Measurements from ENCODE around the gene CRACDL. TPM values are rescaled to one million over a fixed set of nuclear protein-coding genes. Genes with fewer than 3 reads are reported as not detected.

The CRACDL gene
- total and polyA plus RNA-seq, 4 experiments from 2014 or later, result 0.25 to 1.3 (median 1.2) TPM

- CTCF ChIA-PET (ENCODE audit: partially characterized antibody), result no interaction called here
Observed at GRCh38 chr2:98847853-98848252, 88.2 kb downstream of the CRACDL start.

DNA sequence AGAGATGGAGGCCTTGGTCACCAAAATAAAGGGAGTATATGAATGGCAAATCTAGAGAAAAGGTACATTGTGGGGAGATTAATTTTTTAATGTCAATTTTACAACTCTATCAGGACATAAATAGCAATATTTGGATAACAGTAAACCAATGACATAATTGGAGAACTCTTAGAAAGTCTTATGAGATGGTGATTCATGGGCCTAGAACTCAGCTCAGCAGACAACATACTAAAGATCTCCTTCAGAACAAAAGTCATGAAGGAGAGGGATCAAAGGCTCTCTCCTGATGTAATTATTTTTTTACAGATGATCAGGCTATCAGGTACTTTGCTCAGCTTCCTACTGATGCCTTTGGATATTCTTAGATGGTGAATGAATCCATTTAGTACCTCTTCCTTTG, 90.0 kb downstream of the CRACDL start:
- Mint-ChIP-seq H3K4me3 (no peak overlapping the region), H3K9me3 (no peaks in the 10 kb centered on the region), H3K36me3 (peaks cover 0 to 2% of the 10 kb centered on the region in 2 donors), H3K27ac (no peak overlapping the region), H3K27me3 (peaks cover 11 to 18% of the 10 kb centered on the region in 2 donors), H3K4me1 (no peaks in the 10 kb centered on the region)
- peaks cover 5% of the 10 kb centered on the region for H3K27me3 ChIP-seq (ENCODE audit: insufficient read depth, low read length)
- H3K4me3 ChIP-seq (ENCODE audit: low read length in 2 of 2), result no peak overlapping the region
- H3K4me1 ChIP-seq (ENCODE audit: insufficient read depth, low read length), result no peaks in the 10 kb centered on the region
- H3K27ac ChIP-seq (ENCODE audit: low read depth, low read length), result no peak overlapping the region
- H3K36me3 ChIP-seq (ENCODE audit: insufficient read depth, low read length), result no peaks in the 10 kb centered on the region
- no peaks in the 10 kb centered on the region for H3K9me3 ChIP-seq (ENCODE audit: control insufficient read depth in 1 of 2, low read length in 2 of 2)
- no peak for DNase-seq
- ChIA-PET POLR2A (ENCODE audit: partially characterized antibody) (no interaction called here), CTCF (ENCODE audit: partially characterized antibody) (no interaction called here)
- intact Hi-C loops (cut with micrococcal nuclease), result no loop called here

More at GRCh38 chr2:98847853-98848252, 88.2 kb downstream of the CRACDL start:
- H3K4me3 ChIP-seq (ENCODE audit: low read length in 2 of 2), result no peak overlapping the region
- no peak overlapping the region for H3K4me3 Mint-ChIP-seq
- H3K36me3 Mint-ChIP-seq, result peaks cover 1 to 3% of the 10 kb centered on the region in 2 donors
- H3K4me1 Mint-ChIP-seq, result no peaks in the 10 kb centered on the region
- no peaks in the 10 kb centered on the region for H3K4me1 ChIP-seq (ENCODE audit: insufficient read depth, low read length)
- H3K36me3 ChIP-seq (ENCODE audit: insufficient read depth, low read length), result no peaks in the 10 kb centered on the region
- intact Hi-C loops (cut with micrococcal nuclease), result no loop called here
- H3K9me3 ChIP-seq (ENCODE audit: control insufficient read depth in 1 of 2, low read length in 2 of 2), result no peaks in the 10 kb centered on the region
- H3K27ac Mint-ChIP-seq, result no peak overlapping the region
- no peak for DNase-seq
- no peaks in the 10 kb centered on the region for H3K9me3 Mint-ChIP-seq
- POLR2A ChIA-PET (ENCODE audit: partially characterized antibody), result no interaction called here
- H3K27ac ChIP-seq (ENCODE audit: low read depth, low read length), result no peak overlapping the region
- H3K27me3 Mint-ChIP-seq, result peaks cover 19 to 30% of the 10 kb centered on the region in 2 donors
- peaks cover 15% of the 10 kb centered on the region for H3K27me3 ChIP-seq (ENCODE audit: insufficient read depth, low read length)

- H3K4me1 ChIP-seq (ENCODE audit: insufficient read depth, low read length), result peaks cover 2% of the 10 kb centered on the region
- H3K4me3 ChIP-seq (ENCODE audit: low read length in 2 of 2), result no peak overlapping the region
- Mint-ChIP-seq H3K4me1 (peaks cover 1 to 2% (median 1%) of the 10 kb centered on the region in 4 donors), H3K36me3 (no peaks in the 10 kb centered on the region), H3K9me3 (peaks cover 0 to 2% (median 0%) of the 10 kb centered on the region in 8 donors), H3K27ac (no peak overlapping the region), H3K27me3 (peaks cover 0 to 4% of the 10 kb centered on the region in 2 donors), H3K4me3 (no peak overlapping the region)
- H3K36me3 ChIP-seq (ENCODE audit: insufficient read depth, low read length), result no peaks in the 10 kb centered on the region
- ChIA-PET CTCF (ENCODE audit: partially characterized antibody) (interaction anchor here (1.4 kb wide), 1 partner anchor 193 kb away, joined by 3 read pairs; no protein-coding TSS in a partner anchor), POLR2A (ENCODE audit: partially characterized antibody) (no interaction called here)
- no peaks in the 10 kb centered on the region for H3K27me3 ChIP-seq (ENCODE audit: insufficient read depth, low read length)
- no peak for DNase-seq
- no peaks in the 10 kb centered on the region for H3K9me3 ChIP-seq (ENCODE audit: control insufficient read depth in 1 of 2, low read length in 2 of 2)
- intact Hi-C loops (cut with micrococcal nuclease), result no loop called here
- no peak overlapping the region for H3K27ac ChIP-seq (ENCODE audit: low read depth, low read length)
Observed at GRCh38 chr2:98842136-98842535, 93.9 kb downstream of the CRACDL start.

- H3K4me3 Mint-ChIP-seq, result no peak overlapping the region
- H3K4me3 ChIP-seq (ENCODE audit: low read length in 2 of 2), result no peak overlapping the region
- no peaks in the 10 kb centered on the region for H3K9me3 ChIP-seq (ENCODE audit: control insufficient read depth in 1 of 2, low read length in 2 of 2)
- no peaks in the 10 kb centered on the region for H3K36me3 Mint-ChIP-seq
- no peaks in the 10 kb centered on the region for H3K36me3 ChIP-seq (ENCODE audit: insufficient read depth, low read length)
- H3K27ac Mint-ChIP-seq, result no peak overlapping the region
- no peak for DNase-seq
- intact Hi-C loops (cut with micrococcal nuclease), result loop anchor here (5.0 kb wide), 1 partner anchor 228 kb away; no protein-coding TSS in a partner anchor
- peaks cover 0 to 2% (median 0%) of the 10 kb centered on the region in 8 donors for H3K9me3 Mint-ChIP-seq
- H3K27me3 ChIP-seq (ENCODE audit: insufficient read depth, low read length), result no peaks in the 10 kb centered on the region
- POLR2A ChIA-PET (ENCODE audit: partially characterized antibody), result interaction anchor here (0.9 to 1.2 kb wide), 2 partner anchors 109 to 190 kb away, joined by 3 to 4 read pairs; partner anchors contain the start of gene MGAT4A
- peaks cover 24% of the 10 kb centered on the region for H3K4me1 ChIP-seq (ENCODE audit: insufficient read depth, low read length)
- peaks cover 17 to 22% (median 20%) of the 10 kb centered on the region in 4 donors for H3K4me1 Mint-ChIP-seq
- CTCF ChIA-PET (ENCODE audit: partially characterized antibody), result interaction anchor here (2.3 to 4.6 kb wide), 3 partner anchors 154 to 193 kb away, joined by 4 to 51 read pairs (median 30); no protein-coding TSS in a partner anchor
- no peak overlapping the region for H3K27ac ChIP-seq (ENCODE audit: low read depth, low read length)
- peaks cover 0 to 2% of the 10 kb centered on the region in 2 donors for H3K27me3 Mint-ChIP-seq
Observed at GRCh38 chr2:98839292-98839691, 96.7 kb downstream of the CRACDL start.

- Histone ChIP-seq H3K9me3 (ENCODE audit: control insufficient read depth in 1 of 2, low read length in 2 of 2) (no peaks in the 10 kb centered on the region), H3K36me3 (ENCODE audit: insufficient read depth, low read length) (no peaks in the 10 kb centered on the region), H3K27me3 (ENCODE audit: insufficient read depth, low read length) (no peaks in the 10 kb centered on the region), H3K27ac (ENCODE audit: low read depth, low read length) (peak overlapping the region; percentile 54), H3K4me1 (ENCODE audit: insufficient read depth, low read length) (peaks cover 40% of the 10 kb centered on the region), H3K4me3 (ENCODE audit: low read length in 2 of 2) (peak overlapping the region in 1 of 2 donors; percentile 22)
- Mint-ChIP-seq H3K4me1 (peaks cover 36 to 53% (median 44%) of the 10 kb centered on the region in 4 donors), H3K27me3 (no peaks in the 10 kb centered on the region), H3K4me3 (peak overlapping the region; percentile 43 to 77 (median 64)), H3K27ac (peak overlapping the region; percentile 88 to 99 (median 97)), H3K9me3 (peaks cover 0 to 2% (median 0%) of the 10 kb centered on the region in 8 donors), H3K36me3 (no peaks in the 10 kb centered on the region)
- POLR2A ChIA-PET (ENCODE audit: partially characterized antibody), result interaction anchor here (0.8 to 19.4 kb wide), 11 partner anchors 10 to 190 kb away, joined by 3 to 209 read pairs (median 4); partner anchors contain the start of gene MGAT4A
- intact Hi-C loops (cut with micrococcal nuclease), result loop anchor here (1.0 to 5.0 kb wide), 3 partner anchors 65 to 231 kb away; no protein-coding TSS in a partner anchor
- CTCF ChIA-PET (ENCODE audit: partially characterized antibody), result interaction anchor here (0.9 to 4.6 kb wide), 9 partner anchors 65 to 426 kb away, joined by 3 to 51 read pairs (median 5); no protein-coding TSS in a partner anchor
- peak; percentile 66 to 88 (median 79) for DNase-seq
Observed at GRCh38 chr2:98835831-98836385, 100.1 kb downstream of the CRACDL start.

GRCh38 chr2:98833917-98834263, 102.1 kb downstream of the CRACDL start:
- Mint-ChIP-seq H3K4me1 (peaks cover 47 to 73% (median 62%) of the 10 kb centered on the region in 4 donors), H3K9me3 (no peaks in the 10 kb centered on the region), H3K36me3 (no peaks in the 10 kb centered on the region), H3K4me3 (peak overlapping the region in 1 of 8 donors; percentile 48), H3K27me3 (no peaks in the 10 kb centered on the region), H3K27ac (peak overlapping the region in 5 of 7 donors; percentile 7 to 86 (median 64))
- Histone ChIP-seq H3K9me3 (ENCODE audit: control insufficient read depth in 1 of 2, low read length in 2 of 2) (no peaks in the 10 kb centered on the region), H3K4me1 (ENCODE audit: insufficient read depth, low read length) (peaks cover 60% of the 10 kb centered on the region), H3K36me3 (ENCODE audit: insufficient read depth, low read length) (no peaks in the 10 kb centered on the region), H3K27ac (ENCODE audit: low read depth, low read length) (no peak overlapping the region), H3K4me3 (ENCODE audit: low read length in 2 of 2) (no peak overlapping the region), H3K27me3 (ENCODE audit: insufficient read depth, low read length) (no peaks in the 10 kb centered on the region)
- ChIA-PET POLR2A (ENCODE audit: partially characterized antibody) (interaction anchor here (1.7 to 19.4 kb wide), 3 partner anchors 63 to 170 kb away, joined by 6 to 209 read pairs (median 7); partner anchors contain the start of gene MGAT4A), CTCF (ENCODE audit: partially characterized antibody) (interaction anchor here (0.7 to 5.4 kb wide), 5 partner anchors 12 to 185 kb away, joined by 3 to 22 read pairs (median 3); no protein-coding TSS in a partner anchor)
- intact Hi-C loops (cut with micrococcal nuclease), result no loop called here
- DNase-seq, result no peak

GRCh38 chr2:98833172-98833916, 102.7 kb downstream of the CRACDL start:
- Histone ChIP-seq H3K36me3 (ENCODE audit: insufficient read depth, low read length) (no peaks in the 10 kb centered on the region), H3K4me3 (ENCODE audit: low read length in 2 of 2) (no peak overlapping the region), H3K27ac (ENCODE audit: low read depth, low read length) (no peak overlapping the region), H3K27me3 (ENCODE audit: insufficient read depth, low read length) (no peaks in the 10 kb centered on the region), H3K4me1 (ENCODE audit: insufficient read depth, low read length) (peaks cover 65% of the 10 kb centered on the region), H3K9me3 (ENCODE audit: control insufficient read depth in 1 of 2, low read length in 2 of 2) (no peaks in the 10 kb centered on the region)
- H3K27me3 Mint-ChIP-seq, result no peaks in the 10 kb centered on the region
- peak overlapping the region in 5 of 7 donors; percentile 64 to 86 (median 82) for H3K27ac Mint-ChIP-seq
- peak overlapping the region in 5 of 8 donors; percentile 17 to 48 (median 31) for H3K4me3 Mint-ChIP-seq
- POLR2A ChIA-PET (ENCODE audit: partially characterized antibody), result interaction anchor here (1.1 to 19.4 kb wide), 4 partner anchors 16 to 169 kb away, joined by 3 to 209 read pairs (median 6); partner anchors contain the start of gene MGAT4A
- intact Hi-C loops (cut with micrococcal nuclease), result no loop called here
- DNase-seq, result no peak
- H3K9me3 Mint-ChIP-seq, result no peaks in the 10 kb centered on the region
- CTCF ChIA-PET (ENCODE audit: partially characterized antibody), result interaction anchor here (0.7 to 5.4 kb wide), 7 partner anchors 12 to 184 kb away, joined by 3 to 22 read pairs (median 4); no protein-coding TSS in a partner anchor
- H3K4me1 Mint-ChIP-seq, result peaks cover 52 to 78% (median 67%) of the 10 kb centered on the region in 4 donors
- H3K36me3 Mint-ChIP-seq, result no peaks in the 10 kb centered on the region

Data from CD4-positive, alpha-beta memory T cell (primary cell).